DND-41 (cell line): ENCODE data around the gene MAGEA2B.
"Not testable (repeated sequence)": the region's sequence is repeated elsewhere in the genome, so short reads cannot be mapped to it uniquely, and the experiment has no call there.

Source experiments
- ATAC-seq: fragments of 200-7000 bp; cut with Tn5 transposase; 3 replicates; pipeline ENCODE4 v1.9.1; 2021; ENCODE audit warnings: low read depth; ENCODE audit not compliant: insufficient read depth
- DNase-seq: peaks from one replicate; pipeline ENCODE4 v3.0.0-alpha.2; 2020
- H2AFZ ChIP-seq: 2 replicates; pipeline ENCODE4 v1.6.0; 2012; ENCODE audit warnings: low read depth, low read length
- H3K27ac ChIP-seq: 2 replicates; pipeline ENCODE4 v1.5.1; 2012; ENCODE audit warnings: low read length, inconsistent platforms
- H3K27me3 ChIP-seq: fragments of 200-600 bp; sonication (generic); 2 replicates; pipeline ENCODE4 v1.6.0; 2012; ENCODE audit warnings: low read length, mild to moderate bottlenecking, inconsistent platforms; ENCODE audit not compliant: insufficient read depth, poor library complexity
- H3K36me3 ChIP-seq: 2 replicates; pipeline ENCODE4 v1.5.1; 2012; ENCODE audit warnings: low read length, inconsistent platforms; ENCODE audit not compliant: insufficient read depth
- H3K4me1 ChIP-seq: 2 replicates; pipeline ENCODE4 v1.5.1; 2012; ENCODE audit warnings: mild to moderate bottlenecking, low read length; ENCODE audit not compliant: insufficient read depth
- H3K4me2 ChIP-seq: 2 replicates; pipeline ENCODE4 v1.6.0; 2012; ENCODE audit warnings: mild to moderate bottlenecking, moderate library complexity, low read length, inconsistent platforms; ENCODE audit not compliant: insufficient read depth
- H3K4me3 ChIP-seq, 2 experiments: fragments of 200-600 bp in 1 of 2; shearing (Covaris generic) in 1 of 2; 2 replicates each; pipeline ENCODE4 v1.5.1; 2012 to 2016; ENCODE audit warnings: inconsistent platforms in 2 of 2, low read length in 2 of 2, mild to moderate bottlenecking in 2 of 2, low read depth in 1 of 2, moderate library complexity in 1 of 2
- H3K79me2 ChIP-seq: 2 replicates; pipeline ENCODE4 v1.6.0; 2012; ENCODE audit warnings: low read length, inconsistent platforms; ENCODE audit not compliant: insufficient read depth
- H3K9ac ChIP-seq: 2 replicates; pipeline ENCODE4 v1.6.0; 2012; ENCODE audit warnings: low read depth, mild to moderate bottlenecking, inconsistent platforms, low read length, moderate library complexity
- H3K9me3 ChIP-seq: 2 replicates; pipeline ENCODE4 v1.5.1; 2012; ENCODE audit warnings: low read length, moderate library complexity, mild to moderate bottlenecking, inconsistent platforms; ENCODE audit not compliant: insufficient read depth, severe bottlenecking
- H4K20me1 ChIP-seq: 2 replicates; pipeline ENCODE4 v1.6.0; 2012; ENCODE audit warnings: low read length; ENCODE audit not compliant: insufficient read depth

Gene MAGEA2B

GRCh38 chrX:152758918-152759317 is 44.5 kb downstream of the MAGEA2B start, which contains the start of gene CSAG3:
Gene CSAG3, plus strand, starts transcription at chrX:152759218.
- H4K20me1 ChIP-seq, H3K79me2 ChIP-seq, H3K9me3 ChIP-seq, DNase-seq, H3K4me3 ChIP-seq, H3K27me3 ChIP-seq, H3K9ac ChIP-seq, H3K27ac ChIP-seq, H3K4me1 ChIP-seq, H2AFZ ChIP-seq, H3K36me3 ChIP-seq, H3K4me2 ChIP-seq, ATAC-seq: not testable (repeated sequence)

- not testable (repeated sequence) for ATAC-seq, H3K27ac ChIP-seq, H3K27me3 ChIP-seq, H3K4me3 ChIP-seq, H3K9ac ChIP-seq, H4K20me1 ChIP-seq, H3K36me3 ChIP-seq, H3K9me3 ChIP-seq, H2AFZ ChIP-seq, H3K4me1 ChIP-seq, DNase-seq, H3K79me2 ChIP-seq, H3K4me2 ChIP-seq
Measured at GRCh38 chrX:152759544-152759943, 45.1 kb downstream of the MAGEA2B start.

- DNase-seq, H3K79me2 ChIP-seq, H3K9me3 ChIP-seq, H3K27ac ChIP-seq, H3K4me2 ChIP-seq, H3K4me3 ChIP-seq, H3K36me3 ChIP-seq, H4K20me1 ChIP-seq, H2AFZ ChIP-seq, H3K9ac ChIP-seq, H3K4me1 ChIP-seq, ATAC-seq, H3K27me3 ChIP-seq: not testable (repeated sequence)
Measured at GRCh38 chrX:152761582-152761981, 47.2 kb downstream of the MAGEA2B start.

- not testable (repeated sequence) for H4K20me1 ChIP-seq, H3K4me1 ChIP-seq, H3K9me3 ChIP-seq, H3K36me3 ChIP-seq, DNase-seq, H3K27ac ChIP-seq, H3K79me2 ChIP-seq, H3K4me3 ChIP-seq, H3K4me2 ChIP-seq, ATAC-seq, H2AFZ ChIP-seq, H3K9ac ChIP-seq, H3K27me3 ChIP-seq
Measured at GRCh38 chrX:152766562-152766961, 52.1 kb downstream of the MAGEA2B start.
